ENCODE data around the gene RUNDC3A.
A peak's percentile ranks its signal among the peaks of the same experiment; 100 is the strongest.
"Not testable (repeated sequence)": the region's sequence is repeated elsewhere in the genome, so short reads cannot be mapped to it uniquely, and the experiment has no call there.

The RUNDC3A gene

GRCh38 chr17:44359458-44360143 lies 51.2 kb downstream of the RUNDC3A start:
- Mint-ChIP-seq H3K4me3 (no peak overlapping the region), H3K27ac (no peak overlapping the region), H3K9me3 (no peaks in the 10 kb centered on the region), H3K36me3 (no peaks in the 10 kb centered on the region), H3K4me1 (peaks cover 2% of the 10 kb centered on the region), H3K27me3 (peaks cover 84% of the 10 kb centered on the region)
- no peak for DNase-seq
- CTCF ChIA-PET: interaction anchor here (0.6 to 5.1 kb wide), 3 partner anchors 10 to 1230 kb away, joined by 3 to 34 read pairs (median 4); partner anchors contain the start of gene GRN

- no peak for DNase-seq
- Mint-ChIP-seq H3K27ac (no peak overlapping the region), H3K4me1 (peaks cover 2% of the 10 kb centered on the region), H3K9me3 (no peaks in the 10 kb centered on the region), H3K27me3 (peaks cover 86% of the 10 kb centered on the region), H3K36me3 (no peaks in the 10 kb centered on the region), H3K4me3 (no peak overlapping the region)
- CTCF ChIA-PET: interaction anchor here (1.0 to 5.1 kb wide), 2 partner anchors 11 to 15 kb away, joined by 4 to 34 read pairs; partner anchors contain the start of gene GRN
Measured at GRCh38 chr17:44360144-44360533, 51.7 kb downstream of the RUNDC3A start.

GRCh38 chr17:44360826-44361225 lies 52.4 kb downstream of the RUNDC3A start:
- peaks cover 2% of the 10 kb centered on the region for H3K4me1 Mint-ChIP-seq
- H3K36me3 Mint-ChIP-seq: no peaks in the 10 kb centered on the region
- no peak for DNase-seq
- H3K9me3 Mint-ChIP-seq: no peaks in the 10 kb centered on the region
- CTCF ChIA-PET: interaction anchor here (1.0 to 5.1 kb wide), 2 partner anchors 11 to 15 kb away, joined by 4 to 34 read pairs; partner anchors contain the start of gene GRN
- no peak overlapping the region for H3K4me3 Mint-ChIP-seq
- no peak overlapping the region for H3K27ac Mint-ChIP-seq
- peaks cover 86% of the 10 kb centered on the region for H3K27me3 Mint-ChIP-seq

- Mint-ChIP-seq H3K4me3 (no peak overlapping the region), H3K27ac (no peak overlapping the region), H3K4me1 (peaks cover 2% of the 10 kb centered on the region), H3K9me3 (no peaks in the 10 kb centered on the region), H3K36me3 (no peaks in the 10 kb centered on the region), H3K27me3 (peaks cover 84% of the 10 kb centered on the region)
- CTCF ChIA-PET: interaction anchor here (0.6 to 5.1 kb wide), 2 partner anchors 12 to 21 kb away, joined by 3 to 34 read pairs; no protein-coding TSS in a partner anchor
- no peak for DNase-seq
Measured at GRCh38 chr17:44361292-44362260, 53.2 kb downstream of the RUNDC3A start.

- Mint-ChIP-seq H3K4me3 (peak overlapping the region; percentile 14), H3K36me3 (no peaks in the 10 kb centered on the region), H3K9me3 (no peaks in the 10 kb centered on the region), H3K27ac (no peak overlapping the region), H3K4me1 (peaks cover 2% of the 10 kb centered on the region), H3K27me3 (peaks cover 93% of the 10 kb centered on the region)
- CTCF ChIA-PET: interaction anchor here (0.6 to 5.1 kb wide), 6 partner anchors 8 to 152 kb away, joined by 3 to 34 read pairs (median 4); no protein-coding TSS in a partner anchor
- DNase-seq: no peak
Measured at GRCh38 chr17:44362459-44362948, 54.1 kb downstream of the RUNDC3A start.

DNA sequence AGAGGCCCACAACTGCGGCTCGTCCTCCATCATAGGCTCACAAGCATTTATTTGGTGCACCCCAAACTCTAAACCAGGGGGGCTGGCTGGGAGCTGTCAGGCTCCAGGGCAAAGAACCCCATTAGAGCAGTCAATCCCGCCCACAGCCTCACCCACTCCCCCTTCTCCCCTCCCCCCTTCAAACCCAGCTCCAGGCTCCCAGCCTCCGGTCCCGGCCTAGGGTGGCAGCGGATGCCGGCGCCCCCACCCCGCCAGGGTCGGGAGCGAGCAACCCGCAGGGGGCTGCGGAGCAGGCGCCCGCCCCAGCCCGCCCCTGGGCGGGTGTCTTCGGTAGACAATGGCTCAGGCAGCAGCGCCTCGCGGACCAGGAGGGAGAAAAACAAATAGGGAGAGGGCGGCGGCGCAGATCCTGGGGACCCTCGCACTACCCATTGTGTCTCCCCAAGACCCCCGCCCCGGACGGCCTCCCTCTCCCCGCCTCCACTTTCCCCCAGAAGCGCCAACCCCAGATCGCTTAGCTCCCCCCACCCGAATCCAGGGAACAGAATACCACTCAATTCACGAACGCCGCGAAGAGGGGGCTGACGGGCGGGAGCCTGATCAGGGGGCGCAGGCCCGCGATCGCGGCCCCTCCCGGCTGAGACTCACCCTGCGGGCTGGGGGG lies 54.7 kb downstream of the RUNDC3A start:
- Mint-ChIP-seq H3K27ac (no peak overlapping the region), H3K4me1 (peaks cover 2% of the 10 kb centered on the region), H3K36me3 (no peaks in the 10 kb centered on the region), H3K27me3 (peaks cover 95% of the 10 kb centered on the region), H3K4me3 (peak overlapping the region; percentile 66), H3K9me3 (no peaks in the 10 kb centered on the region)
- CTCF ChIA-PET: interaction anchor here (0.7 to 5.1 kb wide), 8 partner anchors 8 to 153 kb away, joined by 3 to 34 read pairs (median 3); no protein-coding TSS in a partner anchor
- DNase-seq: peak; percentile 52

GRCh38 chr17:44363613-44364159 lies 55.3 kb downstream of the RUNDC3A start, which contains the start of gene FAM171A2:
TSS of gene FAM171A2 (minus strand) at chr17:44363853. CDS start at chr17:44363714, 139 bp downstream.
- peak; percentile 74 for DNase-seq
- Mint-ChIP-seq H3K4me3 (peak within 1 kb of the TSS; percentile 76), H3K36me3 (no peaks in the 10 kb centered on the region), H3K4me1 (peaks cover 2% of the 10 kb centered on the region), H3K27ac (no peak within 1 kb of the TSS), H3K27me3 (peaks cover 89% of the 10 kb centered on the region), H3K9me3 (no peaks in the 10 kb centered on the region)
- CTCF ChIA-PET: interaction anchor here (0.7 to 5.1 kb wide), 6 partner anchors 9 to 152 kb away, joined by 3 to 34 read pairs (median 4); no protein-coding TSS in a partner anchor

- not testable (repeated sequence) for H3K36me3 Mint-ChIP-seq, H3K27ac Mint-ChIP-seq, H3K9me3 Mint-ChIP-seq, DNase-seq, H3K4me1 Mint-ChIP-seq, H3K4me3 Mint-ChIP-seq
- peaks cover 84% of the 10 kb centered on the region for H3K27me3 Mint-ChIP-seq
- CTCF ChIA-PET: interaction anchor here (1.1 kb wide), 1 partner anchor 12 kb away, joined by 4 read pairs; no protein-coding TSS in a partner anchor
Measured at GRCh38 chr17:44365051-44365450, 56.6 kb downstream of the RUNDC3A start.

DNA sequence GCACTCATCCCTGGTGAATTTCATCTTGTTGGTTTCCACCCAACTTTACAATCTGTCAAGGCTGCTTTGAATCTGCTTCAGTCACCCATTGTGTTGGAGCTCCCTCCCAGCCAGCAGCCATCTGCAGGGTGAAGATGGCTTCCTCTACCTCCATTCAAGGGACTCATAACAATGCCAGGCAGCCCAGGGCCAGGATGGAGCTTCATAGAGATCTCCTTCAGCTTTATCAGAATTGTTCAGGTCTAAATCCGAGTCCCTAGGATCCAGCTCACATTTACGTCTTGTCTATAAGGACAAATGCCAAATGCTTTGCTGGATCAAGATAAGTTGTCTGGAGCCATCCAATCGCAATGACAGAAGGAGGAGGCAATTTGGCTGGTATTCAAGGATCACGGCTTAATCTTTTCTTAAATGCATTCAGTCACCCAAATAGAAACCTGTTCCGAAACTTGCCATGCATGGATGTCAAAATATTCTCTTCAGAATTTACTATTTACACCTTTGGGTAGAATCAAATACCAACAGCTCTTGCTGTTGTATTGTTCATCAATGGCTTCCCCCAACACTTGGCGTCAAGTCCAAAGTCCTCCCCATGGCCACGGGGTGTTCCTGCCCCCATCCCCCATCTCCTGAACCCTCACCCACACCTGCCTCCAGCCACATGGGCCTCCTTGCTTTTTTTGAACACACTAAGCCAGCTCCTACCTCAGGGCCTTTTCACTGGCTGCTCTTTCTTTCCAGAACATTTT lies 59.0 kb downstream of the RUNDC3A start:
- H3K27ac Mint-ChIP-seq: no peak overlapping the region
- H3K36me3 Mint-ChIP-seq: no peaks in the 10 kb centered on the region
- CTCF ChIA-PET: interaction anchor here (1.8 to 1.9 kb wide), 3 partner anchors 9 to 12 kb away, joined by 4 to 7 read pairs (median 7); no protein-coding TSS in a partner anchor

More for the DNA sequence above, 59.0 kb downstream of the RUNDC3A start:
- Mint-ChIP-seq H3K9me3 (no peaks in the 10 kb centered on the region), H3K4me1 (peaks cover 8% of the 10 kb centered on the region), H3K27me3 (peaks cover 78% of the 10 kb centered on the region), H3K4me3 (no peak overlapping the region)
- DNase-seq: no peak
